ENCODE results near the gene SIRPB2. TPM values are rescaled to one million over a fixed set of nuclear protein-coding genes. Genes with fewer than 3 reads are reported as not detected.

SIRPB2 gene
- total and polyA plus RNA-seq, 10 of the 15 experiments (the other 5 are each of a cell fraction or from before 2014, with no cell fraction given), result not detected

- TF ChIP-seq JUNB (IDR thresholded peaks at IDR 0.05) (peak; percentile 14; the same call in 1 of the 2 replicates), SMAD5 (IDR thresholded peaks at IDR 0.05; ENCODE audit: low read depth) (no peak), IKZF1 (conservative IDR thresholded peaks at IDR 0.05) (peak; percentile 92), FOXK2 (IDR thresholded peaks at IDR 0.05) (no peak), TCF12 (IDR thresholded peaks at IDR 0.05; ENCODE audit: low read depth, low read length) (0 out of 2 replicates have a peak, but pooled peaks have one; percentile 54), DPF2 (IDR thresholded peaks at IDR 0.05) (peak; percentile 63; the same call in 1 of the 2 replicates), NR2C1 (IDR thresholded peaks at IDR 0.05) (no peak), MYB (IDR thresholded peaks at IDR 0.05; ENCODE audit: borderline replicate concordance, low read depth, low read length) (no peak), ASH2L (IDR thresholded peaks at IDR 0.05; ENCODE audit: borderline replicate concordance, low read depth) (no peak), ZZZ3 (IDR thresholded peaks at IDR 0.05; ENCODE audit: control insufficient read depth, insufficient read length, low read depth) (no peak), POLR2AphosphoS2 (IDR thresholded peaks at IDR 0.05; ENCODE audit: low read depth, low read length) (no peak), TBL1XR1 (IDR thresholded peaks at IDR 0.05; ENCODE audit: low read depth, low read length) (peak; percentile 80; the same call in 1 of the 2 replicates), CHD2 (IDR thresholded peaks at IDR 0.05; ENCODE audit: borderline replicate concordance, low read depth, low read length) (peak; percentile 22; the same call in 1 of the 2 replicates), CEBPZ (IDR thresholded peaks at IDR 0.05; ENCODE audit: low read depth, low read length) (no peak), SUPT20H (IDR thresholded peaks at IDR 0.05; ENCODE audit: borderline replicate concordance, control insufficient read depth, low read depth, low read length) (no peak), MLLT1 (IDR thresholded peaks at IDR 0.05) (peak; percentile 35; the same call in 1 of the 2 replicates), SMC3 (IDR thresholded peaks at IDR 0.05; ENCODE audit: borderline replicate concordance, low read length) (peak; percentile 20; the same call in 1 of the 2 replicates), JUND (IDR thresholded peaks at IDR 0.05; ENCODE audit: low read depth, low read length) (no peak), FOXM1 (IDR thresholded peaks at IDR 0.05; ENCODE audit: low read depth, low read length) (peak; percentile 70), RAD51 (IDR thresholded peaks at IDR 0.05) (no peak), PML (IDR thresholded peaks at IDR 0.05; ENCODE audit: low read length) (no peak), IKZF2 (IDR thresholded peaks at IDR 0.05) (peak; percentile 96 to 97), POLR2AphosphoS5 (IDR thresholded peaks at IDR 0.05; ENCODE audit: low read length) (no peak), NBN (IDR thresholded peaks at IDR 0.05) (peak; percentile 59; the same call in 1 of the 2 replicates), TARDBP (IDR thresholded peaks at IDR 0.05; ENCODE audit: borderline replicate concordance) (0 out of 2 replicates have a peak, but pooled peaks have one; percentile 48), NKRF (conservative IDR thresholded peaks at IDR 0.05) (no peak)
Observed at GRCh38 chr20:1535420-1536175, 44.4 kb upstream of the SIRPB2 start (continued).

All from GM12878 (cell line).